ENCODE measurements around the gene CHMP4A.

CHMP4A gene

DNA sequence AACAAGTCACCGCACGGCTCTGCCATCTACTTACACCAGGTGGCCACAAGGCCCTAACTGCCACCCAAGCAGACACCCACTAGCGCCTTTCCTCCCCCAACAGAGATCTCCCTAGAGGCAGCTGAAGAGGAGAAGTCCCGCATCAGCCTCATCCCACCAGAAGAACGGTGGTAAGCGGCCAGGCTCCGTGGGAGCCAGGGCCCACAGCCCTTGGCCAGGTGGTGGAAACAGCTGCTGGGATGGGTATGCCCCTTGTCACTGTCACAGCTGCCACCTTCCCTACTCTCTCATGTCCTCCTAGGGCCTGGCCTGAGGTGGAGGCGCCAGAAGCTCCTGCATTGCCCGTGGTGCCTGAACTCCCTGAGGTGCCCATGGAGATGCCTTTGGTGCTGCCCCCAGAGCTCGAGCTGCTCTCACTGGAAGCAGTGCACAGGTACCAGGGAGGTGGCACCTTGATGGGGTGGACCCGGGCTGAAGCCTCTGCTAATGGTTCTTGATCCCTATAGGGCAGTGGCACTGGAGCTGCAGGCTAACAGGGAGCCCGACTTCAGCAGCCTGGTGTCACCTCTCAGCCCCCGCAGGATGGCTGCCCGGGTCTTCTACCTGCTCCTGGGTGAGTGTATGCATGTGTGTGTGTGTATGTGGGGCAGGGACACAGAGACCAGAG, 33.9 kb downstream of the CHMP4A start:
- no peak for DNase-seq (ENCODE audit: low read depth, low spot score)
- no peak overlapping the region for H3K4me3 ChIP-seq (ENCODE audit: low read depth, low read length)
- TF ChIP-seq, protein P1, sequence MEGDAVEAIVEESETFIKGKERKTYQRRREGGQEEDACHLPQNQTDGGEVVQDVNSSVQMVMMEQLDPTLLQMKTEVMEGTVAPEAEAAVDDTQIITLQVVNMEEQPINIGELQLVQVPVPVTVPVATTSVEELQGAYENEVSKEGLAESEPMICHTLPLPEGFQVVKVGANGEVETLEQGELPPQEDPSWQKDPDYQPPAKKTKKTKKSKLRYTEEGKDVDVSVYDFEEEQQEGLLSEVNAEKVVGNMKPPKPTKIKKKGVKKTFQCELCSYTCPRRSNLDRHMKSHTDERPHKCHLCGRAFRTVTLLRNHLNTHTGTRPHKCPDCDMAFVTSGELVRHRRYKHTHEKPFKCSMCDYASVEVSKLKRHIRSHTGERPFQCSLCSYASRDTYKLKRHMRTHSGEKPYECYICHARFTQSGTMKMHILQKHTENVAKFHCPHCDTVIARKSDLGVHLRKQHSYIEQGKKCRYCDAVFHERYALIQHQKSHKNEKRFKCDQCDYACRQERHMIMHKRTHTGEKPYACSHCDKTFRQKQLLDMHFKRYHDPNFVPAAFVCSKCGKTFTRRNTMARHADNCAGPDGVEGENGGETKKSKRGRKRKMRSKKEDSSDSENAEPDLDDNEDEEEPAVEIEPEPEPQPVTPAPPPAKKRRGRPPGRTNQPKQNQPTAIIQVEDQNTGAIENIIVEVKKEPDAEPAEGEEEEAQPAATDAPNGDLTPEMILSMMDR (IDR thresholded peaks at IDR 0.05; ENCODE audit: insufficient read depth, low read length, missing control alignments): no peak
- CTCF ChIA-PET: interaction anchor here (1.1 to 3.3 kb wide), 2 partner anchors 18 to 117 kb away, joined by 3 to 18 read pairs; partner anchors contain the start of gene IRF9
- POLR2A ChIA-PET: interaction anchor here (0.8 kb wide), 1 partner anchor 16 kb away, joined by 4 read pairs; no protein-coding TSS in a partner anchor

DNA sequence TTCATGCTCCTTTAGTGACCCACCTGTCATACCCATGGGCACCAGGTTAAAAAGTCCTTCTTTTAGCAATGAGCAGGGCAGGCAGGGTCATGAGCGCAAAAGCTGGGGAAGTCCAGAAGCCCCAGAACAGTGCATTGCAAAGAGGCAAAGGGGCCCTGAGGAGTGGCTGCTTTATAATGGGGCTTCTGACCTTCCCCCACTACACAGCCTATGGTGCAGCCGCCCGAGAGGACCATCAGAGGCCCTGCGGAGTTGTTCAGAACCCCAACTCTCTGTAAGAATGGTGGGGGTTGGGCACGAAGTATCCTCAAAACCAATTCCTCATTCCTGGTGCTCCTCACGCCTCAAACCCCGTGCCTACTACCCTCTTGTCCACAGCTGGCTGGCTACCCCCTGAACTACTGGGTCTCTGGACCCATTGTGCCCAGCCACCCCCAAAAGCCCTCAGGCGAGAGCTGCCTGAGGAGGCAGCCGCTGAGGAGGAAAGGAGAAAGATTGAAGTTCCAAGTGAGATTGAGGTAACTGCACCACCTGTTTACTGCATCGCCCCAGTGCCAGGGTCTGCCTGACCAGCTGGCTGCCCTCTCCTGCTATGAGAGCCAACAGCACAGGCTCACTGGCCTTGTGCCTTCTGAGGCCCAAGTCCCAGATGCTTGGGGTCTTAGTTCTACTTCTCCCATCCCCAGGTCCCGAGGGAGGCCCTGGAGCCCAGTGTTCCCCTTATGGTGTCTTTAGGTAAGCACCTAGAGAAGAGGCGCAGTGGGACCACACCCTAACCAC, 34.7 kb downstream of the CHMP4A start:
- DNase-seq (ENCODE audit: low read depth, low spot score): no peak
- CTCF ChIA-PET: interaction anchor here (1.1 to 3.3 kb wide), 2 partner anchors 18 to 118 kb away, joined by 3 to 18 read pairs; partner anchors contain the start of gene IRF9
- TF ChIP-seq, protein P1 (IDR thresholded peaks at IDR 0.05; ENCODE audit: insufficient read depth, low read length, missing control alignments): no peak
- POLR2A ChIA-PET: no interaction called here
- H3K4me3 ChIP-seq (ENCODE audit: low read depth, low read length): no peak overlapping the region

DNA sequence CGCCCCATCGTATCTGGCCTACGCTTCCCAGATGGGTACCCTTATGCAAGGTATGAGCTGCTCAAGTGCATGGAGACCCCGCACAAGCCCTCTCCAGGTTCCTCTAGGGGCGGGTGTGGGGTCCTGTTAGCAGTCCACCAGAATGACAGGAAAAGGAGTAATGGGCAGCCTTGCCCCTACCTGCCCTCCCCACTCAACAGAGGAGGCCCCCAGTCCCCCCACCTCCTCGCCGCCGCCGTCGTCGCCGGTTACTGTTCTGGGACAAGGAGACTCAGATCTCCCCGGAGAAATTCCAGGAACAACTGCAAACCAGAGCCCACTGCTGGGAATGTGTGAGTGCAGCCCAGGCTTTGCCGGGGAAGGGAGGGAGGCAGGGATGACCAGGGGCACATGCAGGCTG, 35.4 kb downstream of the CHMP4A start:
- ChIA-PET CTCF (interaction anchor here (1.3 kb wide), 1 partner anchor 17 kb away, joined by 7 read pairs; the partner anchor contains the start of gene IRF9), POLR2A (interaction anchor here (0.8 kb wide), 1 partner anchor 8 kb away, joined by 3 read pairs; no protein-coding TSS in a partner anchor)
- DNase-seq (ENCODE audit: low read depth, low spot score): no peak
- TF ChIP-seq, protein P1 (IDR thresholded peaks at IDR 0.05; ENCODE audit: insufficient read depth, low read length, missing control alignments): no peak
- H3K4me3 ChIP-seq (ENCODE audit: low read depth, low read length): no peak overlapping the region

DNA sequence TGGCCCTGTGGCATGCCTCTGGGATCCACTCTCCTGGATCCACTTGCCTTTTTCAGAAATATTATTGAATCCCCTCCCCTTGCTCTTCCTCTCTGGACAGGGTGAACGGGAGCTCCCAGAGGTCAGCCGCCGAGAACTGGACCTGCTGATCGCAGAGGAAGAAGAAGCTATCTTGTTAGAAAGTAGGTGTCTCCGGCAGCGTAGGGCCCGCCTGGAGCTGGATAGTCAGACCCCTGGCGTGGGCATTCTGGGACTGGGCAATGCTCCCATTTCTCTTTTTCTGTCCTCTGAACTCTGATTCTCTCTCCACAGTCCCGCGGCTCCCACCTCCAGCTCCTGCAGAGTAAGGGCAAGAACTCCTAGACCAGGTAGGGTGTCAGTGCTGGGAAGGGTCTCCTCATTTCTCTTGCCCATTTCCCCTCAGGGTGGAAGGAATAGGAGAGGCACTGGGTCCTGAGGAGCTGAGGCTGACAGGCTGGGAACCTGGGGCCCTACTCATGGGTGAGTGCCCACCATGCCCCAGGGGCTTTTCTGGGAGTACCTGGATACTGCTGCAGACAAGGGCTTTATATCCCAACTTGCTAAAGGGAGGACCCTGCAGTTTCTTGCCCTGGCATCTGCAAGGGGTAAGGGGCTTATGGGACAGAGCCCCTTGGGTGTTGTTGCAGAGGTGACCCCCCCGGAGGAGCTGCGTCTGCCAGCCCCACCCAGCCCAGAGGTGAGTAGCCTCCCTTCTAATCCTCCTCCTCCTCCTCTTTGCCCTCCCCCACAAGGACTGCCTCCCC, 36.1 kb downstream of the CHMP4A start:
- CTCF ChIA-PET: interaction anchor here (1.2 to 1.3 kb wide), 2 partner anchors 16 to 119 kb away, joined by 3 to 7 read pairs; partner anchors contain the start of gene IRF9

DNA sequence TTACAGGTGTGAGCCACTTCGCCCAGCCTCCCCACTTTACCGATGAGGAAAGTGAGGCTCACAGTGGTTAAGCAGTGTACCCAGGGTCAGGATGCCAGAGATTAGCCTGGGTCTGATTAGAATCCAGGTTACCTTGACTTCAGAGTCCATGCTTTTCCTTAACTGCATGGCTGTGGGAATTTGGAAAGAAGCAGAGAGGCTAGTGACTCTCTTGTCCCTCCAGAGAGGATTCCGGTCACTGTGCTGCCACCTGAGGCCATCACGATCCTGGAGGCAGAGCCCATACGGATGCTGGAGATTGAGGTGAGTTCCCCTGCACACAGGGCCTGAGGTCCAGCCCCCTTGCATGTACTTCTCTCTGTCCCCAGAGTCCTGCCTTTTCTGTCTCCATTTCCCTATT, 36.7 kb downstream of the CHMP4A start:
- TF ChIP-seq, protein P1 (IDR thresholded peaks at IDR 0.05; ENCODE audit: insufficient read depth, low read length, missing control alignments): no peak
- H3K4me3 ChIP-seq (ENCODE audit: low read depth, low read length): no peak overlapping the region
- POLR2A ChIA-PET: no interaction called here
- DNase-seq (ENCODE audit: low read depth, low spot score): no peak
- CTCF ChIA-PET: interaction anchor here (1.2 to 1.3 kb wide), 2 partner anchors 16 to 118 kb away, joined by 3 to 7 read pairs; partner anchors contain the start of gene IRF9

More for the DNA sequence above, 36.1 kb downstream of the CHMP4A start:
- no peak for DNase-seq (ENCODE audit: low read depth, low spot score)
- TF ChIP-seq, protein P1 (IDR thresholded peaks at IDR 0.05; ENCODE audit: insufficient read depth, low read length, missing control alignments): no peak
- no peak overlapping the region for H3K4me3 ChIP-seq (ENCODE audit: low read depth, low read length)
- POLR2A ChIA-PET: interaction anchor here (0.8 kb wide), 1 partner anchor 9 kb away, joined by 3 read pairs; no protein-coding TSS in a partner anchor
